SU-DHL-6 (cell line): ENCODE measurements around the gene ELMO3.

ENCODE experiments used
- H2AFZ ChIP-seq: fragments of 200-600 bp; sonication (generic); 2 replicates; pipeline ENCODE4 v1.6.1; 2014; ENCODE audit warnings: low read depth, mild to moderate bottlenecking, moderate library complexity, mixed read lengths, antibody characterized with exemption, low read length; ENCODE audit not compliant: severe bottlenecking
- H3F3A ChIP-seq: fragments of 200-600 bp; shearing (Covaris generic); 2 replicates; pipeline ENCODE4 v1.6.0; 2016; ENCODE audit warnings: antibody characterized with exemption, mild to moderate bottlenecking; ENCODE audit not compliant: insufficient read depth
- H3K27ac ChIP-seq: fragments of 200-600 bp; sonication (generic); 2 replicates; pipeline ENCODE4 v1.5.1; 2016; ENCODE audit warnings: low read depth, mild to moderate bottlenecking, low read length, moderate library complexity, mixed read lengths
- H3K27me3 ChIP-seq: fragments of 200-600 bp; sonication (generic), shearing (Covaris generic); 2 replicates; pipeline ENCODE4 v1.6.0; 2014; ENCODE audit warnings: mild to moderate bottlenecking, low read length
- H3K36me3 ChIP-seq: fragments of 200-600 bp; sonication (generic); 2 replicates; pipeline ENCODE4 v1.6.1; 2014; ENCODE audit warnings: mild to moderate bottlenecking, low read length, mixed read lengths
- H3K4me2 ChIP-seq: fragments of 300-600, 200-600 bp; shearing (Covaris generic), sonication (generic); 2 replicates; pipeline ENCODE4 v1.6.0; 2014; ENCODE audit warnings: low read length, low read depth, mild to moderate bottlenecking; ENCODE audit not compliant: poor library complexity, severe bottlenecking
- H3K4me3 ChIP-seq: fragments of 200-600 bp; sonication (generic); 2 replicates; pipeline ENCODE4 v1.5.1; 2014; ENCODE audit warnings: antibody characterized with exemption, low read length, mild to moderate bottlenecking, mixed read lengths; ENCODE audit not compliant: insufficient read depth, poor library complexity, severe bottlenecking
- H3K79me2 ChIP-seq: fragments of 200-600 bp; sonication (generic); 2 replicates; pipeline ENCODE4 v1.6.1; 2014; ENCODE audit warnings: mild to moderate bottlenecking, low read length, moderate library complexity; ENCODE audit not compliant: insufficient read depth
- H3K9ac ChIP-seq: fragments of 200-600 bp; sonication (generic); 2 replicates; pipeline ENCODE4 v1.7.0; 2014; ENCODE audit warnings: mild to moderate bottlenecking, low read length
- H3K9me2 ChIP-seq: fragments of 200-600 bp; sonication (generic); replicated peaks from 2 replicates; pipeline ENCODE4 v1.6.1; 2014; ENCODE audit warnings: low read length; ENCODE audit not compliant: insufficient read depth
- H3K9me3 ChIP-seq: fragments of 200-600 bp; sonication (generic); 2 replicates; pipeline ENCODE4 v1.6.1; 2014; ENCODE audit warnings: low read length, mixed read lengths; ENCODE audit not compliant: insufficient read depth
- H4K20me1 ChIP-seq: fragments of 200-600 bp; sonication (generic); 2 replicates; pipeline ENCODE4 v1.6.1; 2014; ENCODE audit warnings: low read depth, mild to moderate bottlenecking, antibody characterized with exemption, low read length, moderate library complexity, mixed read lengths
- EZH2phosphoT487 ChIP-seq: fragments of 200-600 bp; sonication (generic), shearing (Covaris generic); conservative IDR thresholded peaks from 2 replicates; pipeline ENCODE4 v1.6.1; 2018; ENCODE audit warnings: mild to moderate bottlenecking, antibody characterized with exemption, low read length, moderate library complexity, mixed read lengths
- TF ChIP-seq, protein P1 (sequence below): fragments of 200-600 bp; sonication (generic); IDR thresholded peaks from one replicate; pipeline ENCODE4 v1.5.1; 2017; ENCODE audit warnings: antibody characterized with exemption, mild to moderate bottlenecking, low read length, moderate library complexity; ENCODE audit not compliant: insufficient read depth, poor library complexity, severe bottlenecking

The ELMO3 gene

DNA sequence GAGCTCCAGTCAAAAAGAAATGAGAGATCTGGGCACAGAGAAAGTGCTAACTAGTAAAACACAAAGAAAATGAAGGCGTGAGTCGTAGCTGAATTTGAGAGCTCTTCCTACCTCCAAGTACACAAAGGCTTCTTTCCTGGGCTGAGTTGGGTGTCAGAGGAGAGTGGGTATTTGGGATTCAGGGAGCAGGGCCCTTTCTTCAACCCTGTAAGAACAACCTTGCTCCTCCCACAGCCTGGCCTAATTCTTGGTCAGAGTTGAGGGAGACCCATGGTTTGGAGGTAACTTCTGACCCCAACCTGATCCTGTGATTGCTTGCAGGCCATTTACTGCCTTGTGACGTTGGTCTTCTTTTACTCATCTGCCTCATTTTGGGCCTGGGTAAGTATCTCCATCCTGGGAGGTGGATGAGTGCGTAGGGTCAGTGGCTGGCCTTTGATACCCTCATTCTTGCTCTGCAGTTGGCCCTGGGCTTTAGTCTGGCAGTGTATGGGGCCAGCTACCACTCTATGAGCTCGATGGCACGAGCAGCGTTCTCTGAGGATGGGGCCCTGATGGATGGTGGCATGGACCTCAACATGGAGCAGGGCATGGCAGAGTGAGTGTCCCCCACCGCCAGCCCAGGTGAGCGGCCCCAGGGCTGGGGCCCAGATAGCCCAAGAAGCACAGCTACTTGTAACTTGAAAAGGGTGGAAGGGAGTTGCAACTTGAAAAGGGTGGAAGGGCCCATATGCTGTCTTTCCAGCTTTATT is 29.3 kb downstream of the ELMO3 start:
- Histone ChIP-seq H3K27me3 (no peaks in the 10 kb centered on the region), H4K20me1 (no peaks in the 10 kb centered on the region), H2AFZ (no peak overlapping the region), H3K27ac (no peak overlapping the region), H3K36me3 (no peaks in the 10 kb centered on the region), H3K9me3 (no peaks in the 10 kb centered on the region), H3K9ac (peak overlapping the region; percentile 72; the same call in 1 of the 2 replicates), H3K4me2 (peak overlapping the region; percentile 98), H3F3A (no peaks in the 10 kb centered on the region), H3K4me3 (peak overlapping the region; percentile 90), H3K9me2 (no peaks in the 10 kb centered on the region), H3K79me2 (peaks cover 11% of the 10 kb centered on the region)
- TF ChIP-seq, protein P1, sequence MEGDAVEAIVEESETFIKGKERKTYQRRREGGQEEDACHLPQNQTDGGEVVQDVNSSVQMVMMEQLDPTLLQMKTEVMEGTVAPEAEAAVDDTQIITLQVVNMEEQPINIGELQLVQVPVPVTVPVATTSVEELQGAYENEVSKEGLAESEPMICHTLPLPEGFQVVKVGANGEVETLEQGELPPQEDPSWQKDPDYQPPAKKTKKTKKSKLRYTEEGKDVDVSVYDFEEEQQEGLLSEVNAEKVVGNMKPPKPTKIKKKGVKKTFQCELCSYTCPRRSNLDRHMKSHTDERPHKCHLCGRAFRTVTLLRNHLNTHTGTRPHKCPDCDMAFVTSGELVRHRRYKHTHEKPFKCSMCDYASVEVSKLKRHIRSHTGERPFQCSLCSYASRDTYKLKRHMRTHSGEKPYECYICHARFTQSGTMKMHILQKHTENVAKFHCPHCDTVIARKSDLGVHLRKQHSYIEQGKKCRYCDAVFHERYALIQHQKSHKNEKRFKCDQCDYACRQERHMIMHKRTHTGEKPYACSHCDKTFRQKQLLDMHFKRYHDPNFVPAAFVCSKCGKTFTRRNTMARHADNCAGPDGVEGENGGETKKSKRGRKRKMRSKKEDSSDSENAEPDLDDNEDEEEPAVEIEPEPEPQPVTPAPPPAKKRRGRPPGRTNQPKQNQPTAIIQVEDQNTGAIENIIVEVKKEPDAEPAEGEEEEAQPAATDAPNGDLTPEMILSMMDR: no peak

GRCh38 chr16:67228905-67229304 is 30.0 kb downstream of the ELMO3 start:
- no peak overlapping the region for H3K4me3 ChIP-seq
- H3K9ac ChIP-seq: no peak overlapping the region
- peaks cover 11% of the 10 kb centered on the region for H3K79me2 ChIP-seq
- H3K4me2 ChIP-seq: no peak overlapping the region
- H2AFZ ChIP-seq: no peak overlapping the region
- no peaks in the 10 kb centered on the region for H3K36me3 ChIP-seq
- H3K9me2 ChIP-seq: no peaks in the 10 kb centered on the region
- TF ChIP-seq, protein P1: no peak
- TF ChIP-seq EZH2phosphoT487: no peak
- no peaks in the 10 kb centered on the region for H3F3A ChIP-seq
- H3K9me3 ChIP-seq: no peaks in the 10 kb centered on the region
- H3K27me3 ChIP-seq: no peaks in the 10 kb centered on the region
- no peaks in the 10 kb centered on the region for H4K20me1 ChIP-seq
- no peak overlapping the region for H3K27ac ChIP-seq

- Histone ChIP-seq H3K9ac (no peak overlapping the region), H3K4me3 (no peak overlapping the region), H3K9me3 (no peaks in the 10 kb centered on the region), H3K27me3 (no peaks in the 10 kb centered on the region), H4K20me1 (no peaks in the 10 kb centered on the region), H3K36me3 (no peaks in the 10 kb centered on the region), H3K4me2 (no peak overlapping the region), H2AFZ (no peak overlapping the region), H3F3A (no peaks in the 10 kb centered on the region), H3K27ac (no peak overlapping the region), H3K79me2 (peaks cover 11% of the 10 kb centered on the region), H3K9me2 (no peaks in the 10 kb centered on the region)
- no peak for TF ChIP-seq EZH2phosphoT487
- TF ChIP-seq, protein P1: no peak
Measured at GRCh38 chr16:67229906-67230808, 31.2 kb downstream of the ELMO3 start.
